K562 (cell line): ENCODE results near the gene ASPRV1. TPM values are rescaled to one million over a fixed set of nuclear protein-coding genes. Genes with fewer than 3 reads are reported as not detected.

Source experiments
- CBX8 ChIP-seq: fragments of 200-600 bp; sonication (generic); IDR thresholded peaks from 2 replicates; pipeline ENCODE4 v1.6.1; 2012; ENCODE audit warnings: borderline replicate concordance, mixed run types, low read depth, mild to moderate bottlenecking, moderate library complexity, mixed read lengths, low read length, control low read depth, inconsistent platforms; ENCODE audit not compliant: poor library complexity, severe bottlenecking; ENCODE audit errors: extremely low read depth
- CHAMP1 ChIP-seq: fragments of 450-650 bp; IDR thresholded peaks from 2 replicates; pipeline ENCODE4 v1.6.1; 2016; ENCODE audit warnings: mild to moderate bottlenecking
- FOXJ3 ChIP-seq: sonication (generic); formaldehyde crosslinking; IDR thresholded peaks from 2 replicates; pipeline ENCODE4 v1.4.0; 2020; ENCODE audit warnings: mild to moderate bottlenecking, missing genetic modification reagents
- HIVEP1 ChIP-seq: fragments of 250-450 bp; sonication (Bioruptor Pico); IDR thresholded peaks from 2 replicates; pipeline ENCODE4 v1.4.0; 2020; ENCODE audit warnings: mild to moderate bottlenecking
- HMGXB4 ChIP-seq: sonication (generic); formaldehyde crosslinking; IDR thresholded peaks from 2 replicates; pipeline ENCODE4 v1.8.1; 2023; ENCODE audit warnings: mild to moderate bottlenecking, missing genetic modification reagents
- IRF2 ChIP-seq: sonication (generic); formaldehyde crosslinking; IDR thresholded peaks from 2 replicates; pipeline ENCODE4 v1.8.1; 2022; ENCODE audit warnings: mild to moderate bottlenecking, missing genetic modification reagents
- POLR2G ChIP-seq: fragments of 200-400 bp; formaldehyde crosslinking; IDR thresholded peaks from 2 replicates; pipeline ENCODE4 v1.6.1; 2017; ENCODE audit warnings: low read depth, mild to moderate bottlenecking, antibody characterized with exemption, low read length, moderate library complexity
- RBBP5 ChIP-seq: fragments of 200-600 bp; sonication (generic); IDR thresholded peaks from 2 replicates; pipeline ENCODE4 v1.6.1; 2012; ENCODE audit warnings: borderline replicate concordance, mild to moderate bottlenecking, low read length, control low read depth, inconsistent platforms; ENCODE audit not compliant: insufficient read depth, poor library complexity, severe bottlenecking
- RBM17 ChIP-seq: fragments of 200-400 bp; formaldehyde crosslinking; IDR thresholded peaks from 2 replicates; pipeline ENCODE4 v1.6.1; 2017; ENCODE audit warnings: low read depth, mild to moderate bottlenecking, low read length, borderline replicate concordance
- SMAD4 ChIP-seq: fragments of 250-450 bp; sonication (Bioruptor Pico); conservative IDR thresholded peaks from 2 replicates; pipeline ENCODE4 v1.8.0; 2021; ENCODE audit warnings: inconsistent platforms, mild to moderate bottlenecking, moderate library complexity
- SMARCA4 ChIP-seq: fragments of 450-650 bp; IDR thresholded peaks from 2 replicates; pipeline ENCODE4 v1.6.1; 2016
- SRSF7 ChIP-seq: fragments of 200-400 bp; formaldehyde crosslinking; optimal IDR thresholded peaks from 2 replicates; pipeline ENCODE3; 2017; ENCODE audit warnings: mild to moderate bottlenecking, low read depth, low read length
- STAG1 ChIP-seq: sonication (generic); formaldehyde crosslinking; IDR thresholded peaks from 2 replicates; pipeline ENCODE4 v1.5.0; 2020; ENCODE audit warnings: missing genetic modification reagents, borderline replicate concordance
- TAL1 ChIP-seq: fragments of 450-650 bp; IDR thresholded peaks from 2 replicates; pipeline ENCODE4 v1.6.1; 2016; ENCODE audit warnings: mild to moderate bottlenecking
- TEAD1 ChIP-seq, 2 experiments: fragments of 450-650 bp in 1 of 2; sonication (generic) in 1 of 2; formaldehyde crosslinking; IDR thresholded peaks; 2 replicates each; pipeline versions ENCODE4 v1.4.0 to v1.8.0; 2020 to 2022; ENCODE audit warnings: mild to moderate bottlenecking in 2 of 2, missing genetic modification reagents in 1 of 2
- TSC22D4 ChIP-seq: fragments of 450-650 bp; IDR thresholded peaks from 2 replicates; pipeline ENCODE4 v1.6.1; 2016; ENCODE audit warnings: missing genetic modification characterization, missing biosample characterization, control low read depth
- UBTF ChIP-seq, 2 experiments: IDR thresholded peaks; 2 replicates each; pipeline ENCODE4 v1.6.1; 2012; ENCODE audit warnings: improper control_type of control experiment in 2 of 2, low read depth in 2 of 2, low read length in 2 of 2, borderline replicate concordance in 1 of 2
- ZBTB5 ChIP-seq: fragments of 450-650 bp; IDR thresholded peaks from 2 replicates; pipeline ENCODE4 v1.6.1; 2017; ENCODE audit warnings: antibody characterized with exemption
- polyA plus RNA-seq, 8 experiments: library from polyadenylated mRNA; depleted of rRNA in 4 of 8; stranded (reverse) in 5 of 8; unstranded in 3 of 8; fragments of >200 nt; fragmentation: Nextera tagmentation in 2 of 8; fragmentation: Illumina TruSeq in 1 of 8; extraction: Ambion mirVana in 2 of 8; extraction: Trizol in 1 of 8; gene quantifications; 2 replicates each; pipeline versions ENCODE4 v1.2.1 to v1.2.3, GENCODE V29; 2011 to 2014; ENCODE audit warnings: inconsistent platforms in 1 of 8, missing spikeins in 1 of 8
- total RNA-seq, 7 experiments: library from RNA; depleted of rRNA in 6 of 7; stranded (reverse); fragments of >200 nt in 6 of 7; fragmentation: Illumina TruSeq in 2 of 7; extraction: Trizol in 2 of 7; gene quantifications; 2 replicates each; pipeline versions ENCODE4 v1.2.1 to v1.2.3, GENCODE V29; 2011 to 2021; ENCODE audit warnings: low replicate concordance in 1 of 7

Gene ASPRV1
- total and polyA plus RNA-seq, 9 of the 15 experiments (the other 6 are each of a cell fraction or from before 2014, with no cell fraction given): 0.17 to 0.72 (median 0.47) TPM; not detected in 1

- TF ChIP-seq ZBTB5 (no peak), HIVEP1 (no peak), POLR2G (no peak), RBBP5 (no peak), TSC22D4 (tag) (no peak), SMARCA4 (peak; percentile 73), TAL1 (no peak), FOXJ3 (no peak), STAG1 (CRISPR knock-in tag) (no peak), HMGXB4 (CRISPR knock-in tag) (no peak), CBX8 (no peak), RBM17 (no peak), SRSF7 (no peak), IRF2 (CRISPR knock-in tag) (no peak), SMAD4 (CRISPR knock-in tag) (peak; percentile 62; the same call in 1 of the 2 replicates), TEAD1 (CRISPR knock-in tag; IDR thresholded peaks at IDR 0.05) (no peak), UBTF (IDR thresholded peaks at IDR 0.05; ENCODE audit: borderline replicate concordance in 1 of 2, low read depth in 2 of 2, low read length in 2 of 2) (no peak), CHAMP1 (no peak)
Observed at GRCh38 chr2:69946351-69947324, 14.8 kb downstream of the ASPRV1 start (continued).
